A549 treated with Mapracorat at 1 μM for 4 hours (cell line): ENCODE results near the gene KRTAP2-2. TPM values are rescaled to one million over a fixed set of nuclear protein-coding genes. Genes with fewer than 3 reads are reported as not detected.

Source experiments
- total RNA-seq: library from RNA; stranded (reverse); fragments of 200-300 nt; extraction: Qiagen RNA extraction; gene quantifications from 5 replicates; pipeline ENCODE4 v1.2.3, GENCODE V29; 2022

Gene KRTAP2-2, protein sequence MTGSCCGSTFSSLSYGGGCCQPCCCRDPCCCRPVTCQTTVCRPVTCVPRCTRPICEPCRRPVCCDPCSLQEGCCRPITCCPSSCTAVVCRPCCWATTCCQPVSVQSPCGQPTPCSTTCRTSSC
- total RNA-seq = not detected in 5 replicates

DNA sequence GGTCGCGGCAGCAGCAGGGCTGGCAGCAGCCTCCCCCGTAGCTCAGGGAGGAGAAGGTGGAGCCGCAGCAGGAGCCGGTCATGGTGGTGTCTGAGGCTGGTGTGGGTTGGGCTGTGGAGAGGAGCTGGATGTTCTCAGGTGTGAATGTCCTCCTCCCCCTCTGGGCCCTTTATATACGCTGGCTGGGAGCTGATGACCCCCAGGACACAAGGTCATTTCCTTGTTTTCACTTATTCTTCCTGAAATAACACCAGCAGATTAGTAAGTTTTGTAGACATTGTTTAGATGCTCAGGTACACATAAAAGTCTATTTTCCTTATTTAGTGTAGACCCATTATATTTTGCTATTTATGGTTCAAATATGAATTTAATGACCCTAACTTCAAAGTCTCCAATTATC is at the start of gene KRTAP2-2:
Gene KRTAP2-2, minus strand, starts transcription at position 101 of the 400 bp plus-strand sequence. Its CDS starts 19 bp downstream, at position 82.

DNA sequence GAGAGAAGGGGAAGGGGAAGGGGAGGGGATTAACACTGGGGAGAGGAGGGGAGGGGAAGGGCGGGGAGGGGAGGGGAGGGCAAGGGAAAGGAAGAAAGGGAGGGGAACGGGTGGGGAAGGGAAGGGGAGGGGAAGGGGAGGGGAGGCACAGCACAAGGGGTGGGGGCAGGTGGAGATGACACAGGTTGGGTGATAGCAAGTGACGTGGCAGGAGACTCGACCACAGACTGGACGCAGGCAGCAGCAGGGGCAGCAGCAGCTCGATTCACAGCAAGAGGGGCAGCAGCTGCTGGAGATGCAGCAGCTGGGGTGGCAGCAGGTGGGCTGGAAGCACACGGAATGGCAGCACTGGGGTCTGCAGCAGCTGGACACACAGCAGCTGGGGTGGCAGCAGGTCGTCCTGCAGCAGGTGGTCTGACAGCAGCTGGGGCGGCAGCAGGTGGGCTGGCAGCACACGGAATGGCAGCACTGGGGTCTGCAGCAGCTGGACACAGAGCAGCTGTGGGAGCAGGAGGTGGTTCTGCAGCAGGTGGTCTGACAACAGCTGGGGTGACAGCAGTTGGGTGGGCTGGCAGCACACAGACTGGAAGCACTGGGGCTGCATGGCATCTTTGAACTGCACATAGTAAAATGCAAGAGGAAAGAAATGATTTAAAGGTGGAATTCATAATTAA is 46.7 kb upstream of the KRTAP2-2 start, which contains the start of gene KRTAP4-16:
Gene KRTAP4-16, minus strand, starts transcription at position 624 of the 674 bp plus-strand sequence. Its CDS starts 0 bp downstream, at position 624.

DNA sequence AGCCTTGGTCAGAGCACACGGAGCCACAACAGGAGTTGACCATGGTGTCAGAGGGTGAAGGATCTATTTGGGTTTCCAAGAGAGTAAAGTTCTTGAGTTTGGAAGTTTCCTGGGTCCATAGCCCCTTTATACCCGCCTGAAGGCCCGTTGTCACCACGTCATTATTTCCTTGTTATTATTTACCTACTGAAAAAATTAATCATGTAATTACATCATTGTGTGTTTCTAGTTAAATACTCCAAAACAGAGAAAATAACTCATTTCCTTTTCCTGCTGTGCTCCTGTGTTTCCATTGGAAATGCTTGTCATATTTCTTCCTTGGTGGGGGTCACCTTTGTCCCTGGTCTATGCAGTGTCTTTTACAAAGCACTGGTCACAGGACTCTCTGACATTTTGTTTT is 43.0 kb upstream of the KRTAP2-2 start, which contains the start of gene KRTAP4-8:
Gene KRTAP4-8, minus strand, starts transcription at position 101 of the 400 bp plus-strand sequence. Its CDS starts 58 bp downstream, at position 43.

DNA sequence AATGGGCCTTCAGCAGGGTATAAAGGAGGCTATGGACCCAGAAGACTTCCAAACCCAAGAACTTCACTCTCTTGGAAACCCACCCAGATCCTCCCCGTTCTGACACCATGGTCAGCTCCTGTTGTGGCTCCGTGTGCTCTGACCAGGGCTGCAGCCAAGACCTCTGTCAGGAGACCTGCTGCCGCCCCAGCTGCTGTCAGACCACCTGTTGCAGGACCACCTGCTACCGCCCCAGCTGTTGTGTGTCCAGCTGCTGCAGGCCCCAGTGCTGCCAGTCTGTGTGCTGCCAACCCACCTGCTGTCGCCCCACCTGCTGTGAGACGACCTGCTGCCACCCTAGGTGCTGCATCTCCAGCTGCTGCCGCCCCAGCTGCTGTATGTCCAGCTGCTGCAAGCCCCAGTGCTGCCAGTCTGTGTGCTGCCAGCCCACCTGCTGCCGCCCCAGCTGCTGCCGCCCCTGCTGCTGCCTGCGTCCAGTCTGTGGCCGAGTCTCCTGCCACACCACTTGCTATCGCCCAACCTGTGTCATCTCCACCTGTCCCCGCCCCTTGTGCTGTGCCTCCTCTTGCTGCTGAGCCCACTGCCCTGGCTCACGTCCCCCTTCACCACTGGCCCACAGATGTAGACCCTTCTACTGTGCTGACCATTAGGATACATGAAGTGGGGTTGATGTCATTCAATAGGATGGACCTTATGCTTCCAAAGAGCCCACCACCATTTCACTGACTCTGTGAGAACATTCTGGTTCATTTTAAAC is 29.2 kb upstream of the KRTAP2-2 start, which contains the start of gene KRTAP4-7:
Gene KRTAP4-7, plus strand, starts transcription at position 51 of the 757 bp plus-strand sequence. Its CDS starts 57 bp downstream, at position 108.

DNA sequence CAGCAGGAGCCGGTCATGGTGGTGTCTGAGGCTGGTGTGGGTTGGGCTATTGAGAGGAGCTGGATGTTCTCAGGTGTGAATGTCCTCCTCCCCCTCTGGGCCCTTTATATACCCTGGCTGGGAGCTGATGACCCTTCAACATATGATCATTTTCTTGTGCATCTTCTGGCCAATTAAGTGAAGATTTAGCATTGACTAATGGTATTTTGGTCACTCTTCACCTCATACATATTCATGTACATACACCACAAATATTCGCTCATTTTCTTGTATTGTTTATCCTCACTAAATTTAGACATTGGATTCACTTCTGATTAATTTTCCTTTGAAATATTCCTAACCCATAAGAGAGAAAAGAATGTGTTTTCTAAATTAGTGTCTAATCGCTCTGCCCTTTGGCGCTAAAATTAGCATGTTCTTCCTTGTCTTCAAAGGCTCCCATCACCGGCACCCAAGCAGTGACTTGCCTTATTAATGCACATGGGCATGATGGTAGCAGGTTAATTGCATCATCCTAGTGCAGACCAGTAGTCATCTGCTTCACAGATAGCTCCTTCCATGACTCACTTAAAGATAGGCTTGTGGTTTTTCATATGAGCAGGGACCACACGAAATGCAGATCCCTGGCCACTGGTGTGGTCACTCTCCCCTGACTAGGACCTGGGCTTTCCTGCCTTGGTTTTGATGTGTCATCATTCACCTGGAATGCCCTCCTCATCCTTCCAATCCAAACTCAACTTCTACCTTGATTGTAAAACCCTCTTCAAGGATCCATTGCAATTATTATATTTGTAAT is 11.0 kb upstream of the KRTAP2-2 start, which contains the start of gene KRTAP2-4:
Gene KRTAP2-4, minus strand, starts transcription at position 51 of the 796 bp plus-strand sequence. Its CDS starts 34 bp downstream, at position 17.

DNA sequence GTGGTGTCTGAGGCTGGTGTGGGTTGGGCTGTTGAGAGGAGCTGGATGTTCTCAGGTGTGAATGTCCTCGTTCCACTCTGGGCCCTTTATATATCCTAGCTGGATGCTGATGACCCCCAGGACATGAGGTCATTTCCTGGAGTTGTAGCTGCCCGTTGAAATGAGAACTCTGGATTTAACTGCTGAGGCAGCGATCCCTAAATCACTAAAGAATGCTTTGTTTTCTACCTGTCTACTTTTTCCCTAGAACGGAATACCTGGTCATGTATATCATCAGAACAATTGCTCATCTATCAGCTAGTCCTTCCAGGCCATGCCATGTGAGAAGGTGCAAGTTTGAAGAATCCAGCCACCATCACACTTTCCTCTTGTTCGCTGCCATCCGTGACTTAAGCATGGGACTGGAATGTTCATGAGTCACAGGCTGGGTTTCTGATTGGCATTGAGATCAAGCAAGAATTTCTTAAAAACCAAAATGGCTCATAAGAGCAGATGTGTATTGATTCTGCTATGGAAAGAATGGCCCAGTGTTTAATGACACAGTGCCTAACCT is 5.1 kb upstream of the KRTAP2-2 start, which contains the start of gene KRTAP2-3:
Gene KRTAP2-3, minus strand, starts transcription at position 63 of the 553 bp plus-strand sequence. CDS start 64 bp downstream, outside the sequence.

DNA sequence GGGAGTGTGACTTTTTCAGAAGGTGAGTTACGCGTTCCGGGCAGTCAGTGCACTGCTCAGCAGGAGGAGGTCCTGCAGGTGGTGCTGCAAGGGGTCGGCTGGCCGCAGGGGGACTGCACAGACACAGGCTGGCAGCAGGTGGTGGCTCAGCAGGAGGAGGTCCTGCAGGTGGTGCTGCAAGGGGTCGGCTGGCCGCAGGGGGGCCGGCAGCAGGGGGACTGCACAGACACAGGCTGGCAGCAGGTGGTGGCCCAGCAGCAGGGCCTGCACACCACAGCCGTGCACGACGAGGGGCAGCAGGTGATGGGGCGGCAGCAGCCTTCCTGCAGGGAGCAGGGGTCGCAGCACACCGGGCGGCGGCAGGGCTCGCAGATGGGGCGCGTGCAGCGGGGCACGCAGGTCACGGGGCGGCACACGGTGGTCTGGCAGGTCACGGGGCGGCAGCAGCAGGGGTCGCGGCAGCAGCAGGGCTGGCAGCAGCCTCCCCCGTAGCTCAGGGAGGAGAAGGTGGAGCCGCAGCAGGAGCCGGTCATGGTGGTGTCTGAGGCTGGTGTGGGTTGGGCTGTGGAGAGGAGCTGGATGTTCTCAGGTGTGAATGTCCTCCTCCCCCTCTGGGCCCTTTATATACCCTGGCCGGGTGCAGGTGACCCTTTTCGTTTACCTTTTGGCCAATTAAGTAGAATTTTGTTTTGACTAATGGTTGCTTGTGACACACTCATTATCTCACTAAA is 8.1 kb downstream of the KRTAP2-2 start, which contains the start of gene KRTAP2-1:
Gene KRTAP2-1, minus strand, starts transcription at position 582 of the 731 bp plus-strand sequence. Its CDS starts 49 bp downstream, at position 533.

DNA sequence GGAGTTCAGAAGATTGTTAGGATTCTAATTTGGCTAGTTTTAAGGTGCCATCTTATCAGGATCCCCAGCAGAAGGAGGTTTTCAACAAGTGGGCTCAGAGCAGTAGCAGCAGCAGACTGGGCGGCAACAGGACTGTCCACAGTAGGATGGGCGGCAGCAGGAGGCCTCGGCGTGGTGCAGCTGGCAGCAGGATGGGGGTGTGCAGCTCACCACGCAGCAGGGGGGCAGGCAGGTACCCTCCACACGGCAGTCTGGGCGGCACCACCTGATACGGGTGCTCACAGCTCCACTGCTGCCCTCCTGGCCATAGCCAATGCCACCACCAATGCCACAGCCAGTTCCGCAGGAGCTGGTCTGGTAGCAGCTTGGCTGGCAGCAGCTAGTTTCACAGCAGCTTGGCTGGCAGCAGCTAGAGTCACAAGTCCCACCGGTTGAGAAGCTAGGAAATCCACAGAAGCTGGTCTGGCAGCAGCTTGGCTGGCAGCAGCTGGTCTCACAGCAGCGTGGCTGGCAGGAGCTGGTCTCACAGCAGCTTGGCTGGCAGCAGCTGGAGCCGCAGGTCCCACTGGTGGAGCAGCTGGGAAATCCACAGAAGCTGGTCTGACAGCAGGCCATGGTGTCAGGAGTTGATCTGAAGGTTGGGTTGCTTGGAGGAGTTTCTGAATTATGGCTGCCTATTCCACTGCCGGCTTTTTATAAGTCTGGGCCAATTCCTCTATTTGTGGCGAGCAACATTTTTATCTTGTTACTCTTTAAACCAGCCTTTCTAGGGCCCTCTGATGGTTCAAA is 14.1 kb downstream of the KRTAP2-2 start, which contains the start of gene KRTAP1-1:
Gene KRTAP1-1, minus strand, starts transcription at position 668 of the 789 bp plus-strand sequence. Its CDS starts 53 bp downstream, at position 615.

DNA sequence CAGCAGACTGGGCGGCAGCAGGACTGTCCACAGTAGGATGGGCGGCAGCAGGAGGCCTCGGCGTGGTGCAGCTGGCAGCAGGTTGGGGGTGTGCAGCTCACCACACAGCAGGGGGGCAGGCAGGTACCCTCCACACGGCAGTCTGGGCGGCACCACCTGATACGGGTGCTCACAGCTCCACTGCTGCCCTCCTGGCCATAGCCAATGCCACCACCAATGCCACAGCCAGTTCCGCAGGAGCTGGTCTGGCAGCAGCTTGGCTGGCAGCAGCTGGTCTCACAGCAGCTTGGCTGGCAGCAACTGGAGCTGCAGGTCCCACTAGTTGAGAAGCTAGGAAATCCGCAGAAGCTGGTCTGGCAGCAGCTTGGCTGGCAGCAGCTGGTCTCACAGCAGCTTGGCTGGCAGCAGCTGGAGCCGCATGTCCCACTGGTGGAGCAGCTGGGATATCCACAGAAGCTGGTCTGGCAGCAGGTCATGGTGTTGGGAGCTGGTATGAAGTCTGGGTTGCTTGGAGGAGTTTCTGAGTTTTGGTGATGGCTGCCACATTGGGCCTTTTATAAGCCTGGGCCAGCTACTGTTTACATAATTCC is 20.6 kb downstream of the KRTAP2-2 start, which contains the start of gene KRTAP1-3:
Gene KRTAP1-3, minus strand, starts transcription at position 529 of the 590 bp plus-strand sequence. Its CDS starts 53 bp downstream, at position 476.

DNA sequence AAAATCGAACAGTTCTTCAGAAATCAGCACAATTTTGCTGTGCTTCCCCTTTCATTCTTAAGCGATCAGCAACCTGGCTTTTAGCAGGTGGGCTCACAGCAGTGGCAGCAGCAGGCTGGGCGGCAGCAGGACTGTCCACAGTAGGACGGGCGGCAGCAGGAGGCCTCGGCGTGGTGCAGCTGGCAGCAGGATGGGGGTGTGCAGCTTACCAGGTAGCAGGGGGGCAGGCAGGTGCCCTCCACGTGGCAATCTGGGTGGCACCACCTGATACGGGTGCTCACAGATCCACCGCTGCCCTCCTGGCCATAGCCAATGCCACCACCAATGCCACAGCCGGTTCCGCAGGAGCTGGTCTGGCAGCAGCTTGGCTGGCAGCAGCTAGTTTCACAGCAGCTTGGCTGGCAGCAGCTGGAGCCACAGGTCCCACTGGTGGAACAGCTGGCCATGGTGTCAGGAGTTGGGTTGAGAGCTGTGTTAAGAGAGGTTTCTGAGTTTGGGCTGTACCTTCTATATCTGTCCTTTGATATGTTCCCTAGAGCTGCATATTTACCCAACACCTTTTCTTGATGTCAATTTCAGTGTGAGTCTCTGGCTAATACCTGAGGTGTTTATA is 25.3 kb downstream of the KRTAP2-2 start, which contains the start of gene KRTAP1-4:
Gene KRTAP1-4, minus strand, starts transcription at position 563 of the 613 bp plus-strand sequence. Its CDS starts 117 bp downstream, at position 446.

DNA sequence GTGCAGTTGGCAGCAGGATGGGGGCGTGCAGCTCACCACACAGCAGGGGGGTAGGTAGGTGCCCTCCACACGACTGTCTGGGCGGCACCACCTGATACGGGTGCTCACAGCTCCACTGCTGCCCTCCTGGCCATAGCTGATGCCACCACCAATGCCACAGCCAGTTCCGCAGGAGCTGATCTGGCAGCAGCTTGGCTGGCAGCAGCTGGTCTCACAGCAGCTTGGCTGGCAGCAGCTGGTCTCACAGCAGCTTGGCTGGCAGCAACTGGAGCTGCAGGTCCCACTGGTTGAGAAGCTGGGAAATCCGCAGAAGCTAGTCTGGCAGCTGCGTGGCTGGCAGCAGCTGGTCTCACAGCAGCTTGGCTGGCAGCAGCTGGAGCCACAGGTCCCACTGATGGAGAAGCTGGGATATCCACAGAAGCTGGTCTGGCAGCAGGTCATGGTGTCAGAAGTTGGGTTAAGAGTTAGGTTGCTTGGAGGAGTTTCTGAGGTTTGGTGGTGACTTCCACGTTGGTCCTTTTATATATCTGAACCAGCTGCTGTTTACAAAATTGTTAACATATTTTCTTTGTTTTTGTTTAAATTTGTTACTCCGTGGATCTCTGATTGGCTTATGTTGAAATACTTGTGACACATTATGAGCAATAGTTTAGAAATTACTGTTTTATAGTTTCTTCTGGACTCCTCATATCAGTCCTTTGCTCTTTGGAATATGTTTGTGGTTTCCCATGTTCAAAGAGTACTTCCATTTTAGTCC is 28.1 kb downstream of the KRTAP2-2 start, which contains the start of gene KRTAP1-5:
Gene KRTAP1-5, minus strand, starts transcription at position 494 of the 757 bp plus-strand sequence. Its CDS starts 53 bp downstream, at position 441.

DNA sequence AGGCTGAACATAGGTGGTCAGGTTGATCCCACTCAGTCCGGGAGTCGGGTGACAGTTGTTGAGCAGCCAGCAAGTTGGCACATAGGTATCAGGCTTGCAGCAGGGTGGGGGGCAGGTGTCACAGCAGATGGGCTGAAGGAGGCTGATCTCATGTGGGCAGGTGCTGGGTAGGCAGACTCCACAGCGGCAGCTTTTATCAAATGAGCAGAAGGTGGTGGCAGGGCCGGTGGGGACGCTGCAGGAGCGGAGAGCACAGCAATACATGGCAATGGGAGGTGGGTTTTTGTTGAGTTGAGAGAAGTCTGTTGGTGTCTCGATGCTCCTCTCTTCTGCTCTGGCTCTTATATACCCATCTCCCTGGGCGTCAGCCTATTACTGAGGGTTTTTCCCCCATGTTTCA is 46.2 kb downstream of the KRTAP2-2 start, which contains the start of gene KRTAP3-1:
Gene KRTAP3-1, minus strand, starts transcription at position 318 of the 400 bp plus-strand sequence. Its CDS starts 54 bp downstream, at position 264.

Other genes starting within 250 kb of the KRTAP2-2 start
- gene KRT10, start 232.6 kb downstream of the KRTAP2-2 start, total RNA-seq = 70.6 to 111 TPM (median 103 TPM) in 5 replicates
- gene KRT12, start 188.0 kb downstream of the KRTAP2-2 start, total RNA-seq = not detected in 5 replicates
- 0.17 to 0.45 TPM (median 0.26 TPM) in 5 replicates for gene KRT20, start 170.0 kb downstream of the KRTAP2-2 start, total RNA-seq
- gene KRT23, start 117.6 kb downstream of the KRTAP2-2 start, total RNA-seq = 0.08 to 0.15 TPM (median 0.08 TPM) in 3 of 5 replicates, not detected in the others
- not detected in 5 replicates for gene KRT39, start 88.3 kb downstream of the KRTAP2-2 start, total RNA-seq
- gene KRT40, start 70.9 kb downstream of the KRTAP2-2 start, total RNA-seq = not detected in 5 replicates
- not detected in 5 replicates for gene KRTAP3-3, start 61.1 kb downstream of the KRTAP2-2 start, total RNA-seq
- gene KRTAP3-2, start 55.3 kb downstream of the KRTAP2-2 start, total RNA-seq = 0.22 to 0.42 TPM (median 0.37 TPM) in 3 of 5 replicates, not detected in the others
- gene KRTAP3-1, start 46.1 kb downstream of the KRTAP2-2 start, total RNA-seq = 0.35 TPM in 1 of 5 replicates, not detected in the others
- not detected in 5 replicates for gene KRTAP1-5, start 28.0 kb downstream of the KRTAP2-2 start, total RNA-seq
- gene KRTAP1-4, start 25.0 kb downstream of the KRTAP2-2 start, total RNA-seq = not detected in 5 replicates
- gene KRTAP1-3, start 20.4 kb downstream of the KRTAP2-2 start, total RNA-seq = not detected in 5 replicates
- gene KRTAP1-1, start 13.8 kb downstream of the KRTAP2-2 start, total RNA-seq = not detected in 5 replicates
- gene KRTAP2-1, start 7.9 kb downstream of the KRTAP2-2 start, total RNA-seq = not detected in 5 replicates
- gene KRTAP2-3, start 4.9 kb upstream of the KRTAP2-2 start, total RNA-seq = 0.22 TPM in 1 of 5 replicates, not detected in the others
- not detected in 5 replicates for gene KRTAP2-4, start 10.6 kb upstream of the KRTAP2-2 start, total RNA-seq
- not detected in 5 replicates for gene KRTAP4-7, start 28.9 kb upstream of the KRTAP2-2 start, total RNA-seq
- gene KRTAP4-8, start 42.9 kb upstream of the KRTAP2-2 start, total RNA-seq = not detected in 5 replicates
- gene KRTAP4-16, start 47.0 kb upstream of the KRTAP2-2 start, total RNA-seq = not detected in 5 replicates
- gene KRTAP4-9, start 50.2 kb upstream of the KRTAP2-2 start, total RNA-seq = not detected in 5 replicates
- not detected in 5 replicates for gene KRTAP4-11, start 63.1 kb upstream of the KRTAP2-2 start, total RNA-seq
- gene KRTAP4-12, start 69.0 kb upstream of the KRTAP2-2 start, total RNA-seq = not detected in 5 replicates
- gene KRTAP4-6, start 85.3 kb upstream of the KRTAP2-2 start, total RNA-seq = not detected in 5 replicates
- gene KRTAP4-5, start 94.6 kb upstream of the KRTAP2-2 start, total RNA-seq = not detected in 5 replicates
- gene KRTAP4-4, start 105.5 kb upstream of the KRTAP2-2 start, total RNA-seq = not detected in 5 replicates
- not detected in 5 replicates for gene KRTAP4-3, start 113.0 kb upstream of the KRTAP2-2 start, total RNA-seq
- not detected in 5 replicates for gene KRTAP4-2, start 123.0 kb upstream of the KRTAP2-2 start, total RNA-seq
- 0.16 to 0.38 TPM (median 0.18 TPM) in 3 of 5 replicates, not detected in the others for gene KRTAP4-1, start 129.7 kb upstream of the KRTAP2-2 start, total RNA-seq
- gene KRTAP9-1, start 134.7 kb upstream of the KRTAP2-2 start, total RNA-seq = not detected in 5 replicates
- not detected in 5 replicates for gene KRTAP9-2, start 171.4 kb upstream of the KRTAP2-2 start, total RNA-seq
- not detected in 5 replicates for gene KRTAP9-3, start 177.2 kb upstream of the KRTAP2-2 start, total RNA-seq
- not detected in 5 replicates for gene KRTAP9-8, start 182.8 kb upstream of the KRTAP2-2 start, total RNA-seq
- not detected in 5 replicates for gene KRTAP9-4, start 194.5 kb upstream of the KRTAP2-2 start, total RNA-seq
- gene KRTAP9-9, start 200.2 kb upstream of the KRTAP2-2 start, total RNA-seq = not detected in 5 replicates
- not detected in 5 replicates for gene KRTAP9-6, start 210.1 kb upstream of the KRTAP2-2 start, total RNA-seq
- not detected in 5 replicates for gene KRTAP9-7, start 220.5 kb upstream of the KRTAP2-2 start, total RNA-seq
- gene KRTAP29-1, start 247.6 kb upstream of the KRTAP2-2 start, total RNA-seq = not detected in 5 replicates